Endodermal cell (in vitro differentiated cells): ENCODE results near the gene INSRR. TPM values are rescaled to one million over a fixed set of nuclear protein-coding genes. Genes with fewer than 3 reads are reported as not detected.
A peak's percentile ranks its signal among the peaks of the same experiment; 100 is the strongest.

Source experiments
- DNase-seq: peaks from one replicate; pipeline ENCODE4 v3.0.0-alpha.2; 2017
- H3K27ac ChIP-seq: 2 replicates; pipeline ENCODE4 v1.5.1; 2013; ENCODE audit warnings: mild to moderate bottlenecking, low read depth, low read length, moderate library complexity
- H3K27me3 ChIP-seq: 2 replicates; pipeline ENCODE4 v1.6.1; 2013; ENCODE audit warnings: mild to moderate bottlenecking, low read length, moderate library complexity; ENCODE audit not compliant: insufficient read depth, control insufficient read depth, poor library complexity, severe bottlenecking
- H3K36me3 ChIP-seq: 2 replicates; pipeline ENCODE4 v1.7.0; 2013; ENCODE audit warnings: mild to moderate bottlenecking, low read length, moderate library complexity; ENCODE audit not compliant: control insufficient read depth, insufficient read depth
- H3K4me1 ChIP-seq: one replicate; pipeline ENCODE4 v1.7.0; 2013; ENCODE audit warnings: low read length; ENCODE audit not compliant: control insufficient read depth, insufficient read depth
- H3K4me3 ChIP-seq: 2 replicates; pipeline ENCODE4 v1.5.1; 2013; ENCODE audit warnings: mild to moderate bottlenecking, low read length, moderate library complexity
- H3K9ac ChIP-seq: 2 replicates; pipeline ENCODE4 v1.6.1; 2013; ENCODE audit warnings: mild to moderate bottlenecking, low read length, moderate library complexity; ENCODE audit not compliant: poor library complexity, severe bottlenecking; ENCODE audit errors: extremely low read depth
- H3K9me3 ChIP-seq: 2 replicates; pipeline ENCODE4 v1.6.1; 2013; ENCODE audit warnings: mild to moderate bottlenecking, low read length, moderate library complexity; ENCODE audit not compliant: control insufficient read depth
- H3K27ac Mint-ChIP-seq: 2 replicates; pipeline ENCODE4 v1.8.0; 2020; ENCODE audit warnings: mixed read lengths
- H3K27me3 Mint-ChIP-seq: 2 replicates; pipeline ENCODE4 v1.8.0; 2021; ENCODE audit warnings: mild to moderate bottlenecking, mixed read lengths; ENCODE audit not compliant: insufficient read depth
- H3K36me3 Mint-ChIP-seq: 2 replicates; pipeline ENCODE4 v1.8.0; 2020; ENCODE audit warnings: low read depth, mixed read lengths
- H3K4me1 Mint-ChIP-seq: 2 replicates; pipeline ENCODE4 v1.8.0; 2020; ENCODE audit warnings: mixed read lengths
- H3K4me3 Mint-ChIP-seq: 2 replicates; pipeline ENCODE4 v1.8.0; 2020; ENCODE audit warnings: mild to moderate bottlenecking, moderate library complexity, mixed read lengths
- H3K9me3 Mint-ChIP-seq: 2 replicates; pipeline ENCODE4 v1.8.0; 2020; ENCODE audit warnings: mild to moderate bottlenecking, mixed read lengths
- CTCF ChIP-seq: fragments of 200-600 bp; sonication (generic); conservative IDR thresholded peaks from 2 replicates; pipeline ENCODE4 v1.5.0; 2021; ENCODE audit warnings: antibody characterized with exemption, mild to moderate bottlenecking
- WGBS, 2 experiments: methylation state at CpG; one replicate each; pipeline versions ENCODE4 v1.1.5 to v1.1.7; 2013; ENCODE audit warnings: missing lambda C conversion rate in 2 of 2, mixed read lengths in 1 of 2; ENCODE audit not compliant: insufficient coverage in 1 of 2, insufficient read length in 1 of 2; 5-methylcytosine and 5-hydroxymethylcytosine counted together
- total RNA-seq, 2 donors: library from RNA; stranded (reverse); fragmentation: NEBNext Ultra II Directional in 1 of 2; extraction: Animal tissue kit (Norgen Biotek cat#: 25700) in 1 of 2; gene quantifications; 2 replicates in 1 of 2; 3 replicates in 1 of 2; pipeline ENCODE4 v1.2.1, GENCODE V29; 2021

Gene INSRR
- total RNA-seq, 2 donors from 2014 or later, result 0.07 to 0.09 TPM

DNA sequence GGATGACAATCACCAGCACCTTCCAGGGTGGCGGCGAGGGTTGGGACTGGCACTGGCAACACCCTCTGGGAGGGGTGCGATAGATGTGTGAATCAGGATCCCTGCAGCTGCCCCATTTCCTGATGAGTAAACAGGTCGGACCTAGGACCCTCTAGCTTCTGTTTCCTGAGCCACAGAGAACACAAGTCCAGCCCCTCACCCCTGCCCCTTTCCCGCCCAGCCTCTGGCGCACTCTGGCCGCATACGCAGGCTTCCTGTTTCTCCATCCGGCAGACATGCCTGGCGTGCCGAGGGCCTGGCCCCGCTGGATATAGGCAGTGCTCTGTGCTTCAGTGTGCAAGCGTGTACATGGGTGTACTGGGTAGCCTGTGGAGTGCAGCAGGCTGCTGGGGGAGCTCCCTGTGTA lies 39.2 kb upstream of the INSRR start:
- Mint-ChIP-seq H3K4me1 (peaks cover 3% of the 10 kb centered on the region), H3K36me3 (no peaks in the 10 kb centered on the region), H3K4me3 (no peak overlapping the region), H3K27ac (no peak overlapping the region), H3K27me3 (peaks cover 28% of the 10 kb centered on the region), H3K9me3 (no peaks in the 10 kb centered on the region)
- no peak for TF ChIP-seq CTCF
- WGBS, 2 experiments, result 69% methylated on average over 10 to 13 of the region's 13 CpGs
- peaks cover 11% of the 10 kb centered on the region for H3K27me3 ChIP-seq
- no peaks in the 10 kb centered on the region for H3K36me3 ChIP-seq
- H3K4me1 ChIP-seq, result no peaks in the 10 kb centered on the region
- H3K4me3 ChIP-seq, result no peak overlapping the region
- H3K9me3 ChIP-seq, result no peaks in the 10 kb centered on the region
- no peak overlapping the region for H3K9ac ChIP-seq
- no peak overlapping the region for H3K27ac ChIP-seq
- peak; percentile 77 for DNase-seq

- Mint-ChIP-seq H3K9me3 (no peaks in the 10 kb centered on the region), H3K36me3 (no peaks in the 10 kb centered on the region), H3K4me3 (no peak overlapping the region), H3K27me3 (peaks cover 37% of the 10 kb centered on the region), H3K4me1 (peaks cover 6% of the 10 kb centered on the region), H3K27ac (no peak overlapping the region)
- no peak for TF ChIP-seq CTCF
- Histone ChIP-seq H3K27ac (peak overlapping the region; percentile 41), H3K9me3 (no peaks in the 10 kb centered on the region), H3K4me1 (no peaks in the 10 kb centered on the region), H3K4me3 (no peak overlapping the region), H3K9ac (no peak overlapping the region), H3K27me3 (peaks cover 20% of the 10 kb centered on the region), H3K36me3 (no peaks in the 10 kb centered on the region)
- peak; percentile 59 for DNase-seq
- 86 to 92% methylated on average over 6 to 14 of the region's 14 CpGs for WGBS, 2 experiments
These were observed 38.3 kb upstream of the INSRR start for GRCh38 chr1:156897078-156897825.

DNA sequence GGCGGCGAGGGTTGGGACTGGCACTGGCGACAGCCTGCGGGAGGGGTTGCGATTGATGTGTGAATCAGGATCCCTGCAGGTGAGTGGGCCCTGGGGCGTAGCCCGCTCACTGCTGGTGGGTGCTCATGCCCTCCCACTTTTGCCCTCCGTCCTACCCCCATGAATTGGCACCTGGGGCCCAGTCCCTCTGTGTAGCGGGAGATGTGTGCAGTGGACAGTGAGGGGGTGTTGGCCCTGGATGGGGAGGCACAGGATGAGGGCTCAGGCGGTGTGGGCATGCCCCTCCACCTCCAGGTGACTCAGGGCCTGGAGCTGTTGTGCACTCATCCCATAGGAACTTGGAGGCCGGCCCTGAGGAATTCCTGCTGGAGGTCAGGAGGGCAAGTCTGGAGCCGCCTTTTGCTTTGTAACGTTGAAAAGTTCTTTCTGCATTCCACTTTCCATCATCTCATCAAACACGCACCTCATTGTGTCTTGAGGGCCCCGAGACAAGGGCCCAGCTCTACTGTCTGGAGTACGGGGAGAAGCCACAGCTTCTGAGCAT lies 37.6 kb upstream of the INSRR start:
- Histone ChIP-seq H3K9ac (no peak overlapping the region), H3K4me3 (no peak overlapping the region), H3K27ac (peak overlapping the region; percentile 41), H3K36me3 (no peaks in the 10 kb centered on the region), H3K9me3 (no peaks in the 10 kb centered on the region), H3K27me3 (peaks cover 27% of the 10 kb centered on the region), H3K4me1 (no peaks in the 10 kb centered on the region)
- H3K36me3 Mint-ChIP-seq, result no peaks in the 10 kb centered on the region
- H3K4me1 Mint-ChIP-seq, result peaks cover 6% of the 10 kb centered on the region
- DNase-seq, result peak; percentile 80
- no peak for TF ChIP-seq CTCF
- H3K9me3 Mint-ChIP-seq, result no peaks in the 10 kb centered on the region
- no peak overlapping the region for H3K4me3 Mint-ChIP-seq
- peaks cover 44% of the 10 kb centered on the region for H3K27me3 Mint-ChIP-seq
- H3K27ac Mint-ChIP-seq, result peak overlapping the region; percentile 78
- WGBS, 2 experiments, result 68 to 88% methylated on average over 8 to 16 of the region's 16 CpGs
